Activated CD8-positive, alpha-beta T cell treated with anti-CD3 and anti-CD28 coated beads for 36 hours (primary cell): ENCODE results near the gene PTRHD1. TPM values are rescaled to one million over a fixed set of nuclear protein-coding genes. Genes with fewer than 3 reads are reported as not detected.

Experiments
- ATAC-seq: fragments of 200-7000 bp; cut with Tn5 transposase; one replicate; pipeline ENCODE4 v1.10.0; 2021; ENCODE audit warnings: mild to moderate bottlenecking, moderate library complexity
- CTCF ChIA-PET: fragments of 350-600 bp; sonication (Branson Sonifier 250); formaldehyde crosslinking; loops from one replicate; lab custom pipeline; 2021; ENCODE audit warnings: antibody characterized with exemption; lab: Charles Lee
- POLR2A ChIA-PET: fragments of 350-600 bp; sonication (Branson Sonifier 250); formaldehyde crosslinking; loops from one replicate; lab custom pipeline; 2021; ENCODE audit warnings: antibody characterized with exemption; lab: Charles Lee
- DNase-seq: peaks from one replicate; pipeline ENCODE4 v3.0.0-alpha.2; 2020
- H3K27ac Mint-ChIP-seq: one replicate; pipeline ENCODE4 v1.8.0; 2021; ENCODE audit warnings: mild to moderate bottlenecking, mixed read lengths
- H3K27me3 Mint-ChIP-seq: one replicate; pipeline ENCODE4 v1.8.0; 2021; ENCODE audit warnings: mixed read lengths
- H3K36me3 Mint-ChIP-seq: one replicate; pipeline ENCODE4 v1.8.0; 2021; ENCODE audit warnings: low read depth, mixed read lengths
- H3K4me1 Mint-ChIP-seq: one replicate; pipeline ENCODE4 v1.8.0; 2021; ENCODE audit warnings: low read depth, mixed read lengths
- H3K4me3 Mint-ChIP-seq: one replicate; pipeline ENCODE4 v1.8.0; 2021; ENCODE audit warnings: mild to moderate bottlenecking, moderate library complexity, mixed read lengths
- H3K9me3 Mint-ChIP-seq: one replicate; pipeline ENCODE4 v1.8.0; 2021; ENCODE audit warnings: mixed read lengths
- intact Hi-C: fragments of 100-400 bp; cut with micrococcal nuclease; formaldehyde crosslinking; loops from one replicate; pipeline ENCODE4 v1.10.0; 2022
- total RNA-seq, 2 experiments: library from RNA; stranded (reverse); gene quantifications; one replicate each; pipeline ENCODE4 v1.2.3, GENCODE V29; 2021
- TF ChIP-seq, protein P1 (sequence below): fragments of 200-600 bp; IDR thresholded peaks from one replicate; pipeline ENCODE4 v1.8.0; 2022; ENCODE audit warnings: antibody characterized with exemption, mild to moderate bottlenecking

PTRHD1 gene
- total RNA-seq, 2 experiments from 2014 or later = 23.2 to 24.9 TPM

GRCh38 chr2:24832073-24832461 is 38.9 kb upstream of the PTRHD1 start:
- Mint-ChIP-seq H3K36me3 (peaks cover 16% of the 10 kb centered on the region), H3K27me3 (no peaks in the 10 kb centered on the region), H3K4me3 (no peak overlapping the region), H3K4me1 (peaks cover 4% of the 10 kb centered on the region), H3K9me3 (no peaks in the 10 kb centered on the region), H3K27ac (no peak overlapping the region)
- TF ChIP-seq, protein P1, sequence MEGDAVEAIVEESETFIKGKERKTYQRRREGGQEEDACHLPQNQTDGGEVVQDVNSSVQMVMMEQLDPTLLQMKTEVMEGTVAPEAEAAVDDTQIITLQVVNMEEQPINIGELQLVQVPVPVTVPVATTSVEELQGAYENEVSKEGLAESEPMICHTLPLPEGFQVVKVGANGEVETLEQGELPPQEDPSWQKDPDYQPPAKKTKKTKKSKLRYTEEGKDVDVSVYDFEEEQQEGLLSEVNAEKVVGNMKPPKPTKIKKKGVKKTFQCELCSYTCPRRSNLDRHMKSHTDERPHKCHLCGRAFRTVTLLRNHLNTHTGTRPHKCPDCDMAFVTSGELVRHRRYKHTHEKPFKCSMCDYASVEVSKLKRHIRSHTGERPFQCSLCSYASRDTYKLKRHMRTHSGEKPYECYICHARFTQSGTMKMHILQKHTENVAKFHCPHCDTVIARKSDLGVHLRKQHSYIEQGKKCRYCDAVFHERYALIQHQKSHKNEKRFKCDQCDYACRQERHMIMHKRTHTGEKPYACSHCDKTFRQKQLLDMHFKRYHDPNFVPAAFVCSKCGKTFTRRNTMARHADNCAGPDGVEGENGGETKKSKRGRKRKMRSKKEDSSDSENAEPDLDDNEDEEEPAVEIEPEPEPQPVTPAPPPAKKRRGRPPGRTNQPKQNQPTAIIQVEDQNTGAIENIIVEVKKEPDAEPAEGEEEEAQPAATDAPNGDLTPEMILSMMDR = no peak
- intact Hi-C loops = no loop called here
- DNase-seq (no peak), ATAC-seq (no peak)
- ChIA-PET POLR2A (no interaction called here), CTCF (interaction anchor here (1.4 to 5.5 kb wide), 2 partner anchors 19 to 411 kb away, joined by 3 to 63 read pairs; no protein-coding TSS in a partner anchor)

GRCh38 chr2:24831221-24832072 is 38.3 kb upstream of the PTRHD1 start:
- H3K4me3 Mint-ChIP-seq = no peak overlapping the region

GRCh38 chr2:24830786-24831185 is 37.6 kb upstream of the PTRHD1 start:
- POLR2A ChIA-PET = interaction anchor here (0.7 kb wide), 1 partner anchor 16 kb away, joined by 3 read pairs; no protein-coding TSS in a partner anchor
- intact Hi-C loops = no loop called here
- CTCF ChIA-PET = interaction anchor here (1.2 to 5.5 kb wide), 2 partner anchors 10 to 409 kb away, joined by 3 to 63 read pairs; no protein-coding TSS in a partner anchor

More at GRCh38 chr2:24831221-24832072, 38.3 kb upstream of the PTRHD1 start:
- POLR2A ChIA-PET = interaction anchor here (0.7 kb wide), 1 partner anchor 17 kb away, joined by 3 read pairs; no protein-coding TSS in a partner anchor
- H3K9me3 Mint-ChIP-seq = no peaks in the 10 kb centered on the region
- H3K27me3 Mint-ChIP-seq = no peaks in the 10 kb centered on the region
- no peak overlapping the region for H3K27ac Mint-ChIP-seq
- intact Hi-C loops = no loop called here
- DNase-seq = no peak
- TF ChIP-seq, protein P1 = no peak
- ATAC-seq = no peak
- peaks cover 13% of the 10 kb centered on the region for H3K36me3 Mint-ChIP-seq
- CTCF ChIA-PET = interaction anchor here (1.4 to 5.5 kb wide), 2 partner anchors 18 to 410 kb away, joined by 3 to 63 read pairs; no protein-coding TSS in a partner anchor
- peaks cover 9% of the 10 kb centered on the region for H3K4me1 Mint-ChIP-seq

GRCh38 chr2:24830351-24830750 is 37.2 kb upstream of the PTRHD1 start:
- intact Hi-C loops = no loop called here
- Mint-ChIP-seq H3K9me3 (no peaks in the 10 kb centered on the region), H3K4me3 (no peak overlapping the region), H3K27ac (no peak overlapping the region), H3K4me1 (peaks cover 18% of the 10 kb centered on the region), H3K36me3 (peaks cover 14% of the 10 kb centered on the region), H3K27me3 (no peaks in the 10 kb centered on the region)
- DNase-seq (no peak), ATAC-seq (no peak)
- TF ChIP-seq, protein P1 = no peak
- CTCF ChIA-PET = interaction anchor here (1.2 to 5.5 kb wide), 2 partner anchors 10 to 409 kb away, joined by 3 to 63 read pairs; no protein-coding TSS in a partner anchor
- POLR2A ChIA-PET = interaction anchor here (0.7 kb wide), 1 partner anchor 16 kb away, joined by 3 read pairs; no protein-coding TSS in a partner anchor

More at GRCh38 chr2:24830786-24831185, 37.6 kb upstream of the PTRHD1 start:
- no peaks in the 10 kb centered on the region for H3K27me3 Mint-ChIP-seq
- ATAC-seq = no peak
- no peak overlapping the region for H3K27ac Mint-ChIP-seq
- DNase-seq = no peak
- H3K4me1 Mint-ChIP-seq = peaks cover 16% of the 10 kb centered on the region
- no peak overlapping the region for H3K4me3 Mint-ChIP-seq
- H3K9me3 Mint-ChIP-seq = no peaks in the 10 kb centered on the region
- peaks cover 11% of the 10 kb centered on the region for H3K36me3 Mint-ChIP-seq
- TF ChIP-seq, protein P1 = no peak
